Measurements from ENCODE around the gene HOXB8.

Gene HOXB8

DNA sequence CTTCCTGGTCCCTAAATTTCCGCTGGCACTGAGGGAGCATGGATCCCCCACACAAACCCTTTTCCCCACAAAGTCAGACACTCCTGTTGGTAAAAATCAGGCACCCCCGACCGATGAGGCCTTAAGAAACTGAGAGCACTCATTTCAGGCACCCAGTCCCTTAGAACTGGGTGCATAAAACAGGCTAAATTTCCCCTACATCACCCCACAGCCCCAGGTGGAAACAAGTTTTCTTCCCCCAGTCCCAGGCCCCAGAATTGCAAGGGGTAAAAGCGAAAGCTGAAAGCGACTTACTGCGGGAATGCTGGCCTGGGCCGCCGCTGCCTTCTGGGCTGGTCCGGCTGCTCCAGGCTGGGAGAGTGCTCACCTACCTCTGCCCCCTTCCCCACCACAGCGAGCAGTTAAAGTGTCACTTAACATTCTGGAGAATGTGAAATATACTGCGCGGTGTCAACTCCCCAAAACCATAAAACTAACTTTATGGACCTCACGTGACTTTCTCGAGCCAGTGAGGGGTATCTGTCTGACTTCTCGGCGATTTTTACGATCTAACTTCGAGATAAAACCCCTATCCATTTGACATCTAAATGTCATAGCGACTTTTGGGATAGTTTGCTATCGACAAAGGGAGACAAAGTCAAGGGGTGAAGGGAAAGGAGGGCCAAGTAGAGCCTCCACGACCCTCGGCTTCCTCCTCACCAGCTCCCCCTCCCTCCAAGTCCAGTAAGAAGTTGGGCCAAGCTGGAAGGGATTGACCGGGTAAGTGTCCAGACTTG, 25.1 kb downstream of the HOXB8 start, which contains the start of gene HOXB3:
TSS of gene HOXB3 (minus strand) at position 411 of the 776 bp plus-strand sequence. CDS start 37,767 bp downstream, outside the sequence.
- peak; percentile 30 for FAIRE-seq
- no peak for DNase-seq (ENCODE audit: insufficient read length)
- TF ChIP-seq TAF1 (IDR thresholded peaks at IDR 0.05; ENCODE audit: borderline replicate concordance, low read depth, low read length), result no peak
- TF ChIP-seq POLR2AphosphoS5 (IDR thresholded peaks at IDR 0.05; ENCODE audit: low read depth, low read length), result no peak
- TF ChIP-seq POLR2A (IDR thresholded peaks at IDR 0.05; ENCODE audit: low read depth, low read length), result no peak

DNA sequence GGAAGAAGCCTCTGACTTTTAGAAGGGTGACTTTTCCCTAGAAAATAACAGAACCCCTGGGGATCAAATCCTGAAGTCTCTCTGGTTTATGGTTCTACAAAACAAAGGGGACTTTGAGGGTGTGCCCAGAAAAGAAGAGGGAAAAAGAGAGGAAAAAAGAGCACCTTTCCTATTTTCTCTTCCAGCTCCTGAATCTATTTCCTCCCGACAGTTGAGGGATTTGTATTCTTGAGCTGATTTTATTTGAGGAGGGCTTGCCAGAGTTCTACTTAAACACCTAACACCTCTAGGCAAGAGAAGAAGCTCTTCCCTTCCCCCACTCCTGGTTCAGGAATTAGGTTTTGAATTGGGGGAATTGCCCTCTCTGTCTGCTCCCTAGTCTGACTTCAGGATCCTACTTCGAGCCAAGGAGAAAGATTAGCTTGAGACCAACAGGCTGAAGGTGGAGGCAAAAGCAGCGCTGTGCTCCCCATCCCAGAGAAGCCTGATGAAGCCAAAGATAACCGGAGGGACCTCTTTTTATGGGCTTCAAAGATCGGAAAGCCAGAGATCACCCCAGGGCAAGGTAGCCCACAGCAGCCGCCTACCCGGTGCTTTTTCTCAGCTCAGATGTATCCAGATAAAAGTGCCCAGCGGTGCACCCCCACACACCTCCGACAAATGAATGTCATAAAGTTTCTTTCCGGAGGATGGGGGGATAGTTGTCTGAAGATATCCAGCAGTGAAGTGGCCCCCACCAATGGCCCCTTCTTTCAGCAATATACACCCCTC, 25.8 kb downstream of the HOXB8 start:
- FAIRE-seq (no peak), DNase-seq (ENCODE audit: insufficient read length) (no peak)
- TF ChIP-seq POLR2AphosphoS5 (IDR thresholded peaks at IDR 0.05; ENCODE audit: low read depth, low read length) (no peak), TAF1 (IDR thresholded peaks at IDR 0.05; ENCODE audit: borderline replicate concordance, low read depth, low read length) (no peak), POLR2A (IDR thresholded peaks at IDR 0.05; ENCODE audit: low read depth, low read length) (no peak)

DNA sequence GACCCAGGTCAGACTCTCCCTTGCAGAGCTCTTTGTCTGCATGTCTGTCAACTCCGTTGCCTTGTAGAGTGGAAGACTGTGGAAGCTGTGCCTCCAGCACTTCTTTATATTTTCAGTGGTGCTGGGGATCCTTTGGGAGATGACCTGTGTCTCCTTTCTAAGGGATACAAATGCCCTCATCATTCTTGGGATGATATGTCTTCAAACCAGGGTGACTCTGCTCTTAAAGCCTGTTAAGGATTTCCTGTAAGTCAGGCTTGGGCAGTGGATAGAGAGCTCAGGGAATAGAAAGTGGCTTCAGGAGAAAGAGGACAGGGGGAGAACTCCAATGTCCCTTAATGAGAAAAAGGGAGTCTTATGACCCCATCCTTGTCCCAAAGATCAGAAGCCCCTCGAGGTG, 26.6 kb downstream of the HOXB8 start:
- DNase-seq (ENCODE audit: insufficient read length) (no peak), FAIRE-seq (no peak)
- no peak for TF ChIP-seq TAF1 (IDR thresholded peaks at IDR 0.05; ENCODE audit: borderline replicate concordance, low read depth, low read length)
- TF ChIP-seq POLR2AphosphoS5 (IDR thresholded peaks at IDR 0.05; ENCODE audit: low read depth, low read length), result no peak
- TF ChIP-seq POLR2A (IDR thresholded peaks at IDR 0.05; ENCODE audit: low read depth, low read length), result no peak

DNA sequence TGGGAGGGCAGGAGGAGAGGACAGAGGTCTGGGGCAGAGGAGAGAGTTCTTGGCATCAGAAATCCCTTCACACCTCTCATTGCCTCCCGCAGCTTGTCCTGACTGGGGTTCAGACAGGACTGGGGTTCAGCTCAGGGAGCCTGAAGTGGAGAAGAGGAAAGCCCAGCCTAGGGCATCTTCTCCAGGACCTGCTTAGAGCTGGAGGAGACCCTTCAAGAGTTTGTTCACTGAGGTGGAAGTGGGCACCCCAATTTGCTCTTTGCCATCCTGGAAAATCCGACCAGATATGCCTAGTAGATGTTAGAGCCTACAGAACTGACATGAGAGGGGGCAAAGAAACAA, 27.0 kb downstream of the HOXB8 start:
- FAIRE-seq (no peak), DNase-seq (ENCODE audit: insufficient read length) (no peak)
- no peak for TF ChIP-seq POLR2AphosphoS5 (IDR thresholded peaks at IDR 0.05; ENCODE audit: low read depth, low read length)
- no peak for TF ChIP-seq TAF1 (IDR thresholded peaks at IDR 0.05; ENCODE audit: borderline replicate concordance, low read depth, low read length)
- TF ChIP-seq POLR2A (IDR thresholded peaks at IDR 0.05; ENCODE audit: low read depth, low read length), result no peak

DNA sequence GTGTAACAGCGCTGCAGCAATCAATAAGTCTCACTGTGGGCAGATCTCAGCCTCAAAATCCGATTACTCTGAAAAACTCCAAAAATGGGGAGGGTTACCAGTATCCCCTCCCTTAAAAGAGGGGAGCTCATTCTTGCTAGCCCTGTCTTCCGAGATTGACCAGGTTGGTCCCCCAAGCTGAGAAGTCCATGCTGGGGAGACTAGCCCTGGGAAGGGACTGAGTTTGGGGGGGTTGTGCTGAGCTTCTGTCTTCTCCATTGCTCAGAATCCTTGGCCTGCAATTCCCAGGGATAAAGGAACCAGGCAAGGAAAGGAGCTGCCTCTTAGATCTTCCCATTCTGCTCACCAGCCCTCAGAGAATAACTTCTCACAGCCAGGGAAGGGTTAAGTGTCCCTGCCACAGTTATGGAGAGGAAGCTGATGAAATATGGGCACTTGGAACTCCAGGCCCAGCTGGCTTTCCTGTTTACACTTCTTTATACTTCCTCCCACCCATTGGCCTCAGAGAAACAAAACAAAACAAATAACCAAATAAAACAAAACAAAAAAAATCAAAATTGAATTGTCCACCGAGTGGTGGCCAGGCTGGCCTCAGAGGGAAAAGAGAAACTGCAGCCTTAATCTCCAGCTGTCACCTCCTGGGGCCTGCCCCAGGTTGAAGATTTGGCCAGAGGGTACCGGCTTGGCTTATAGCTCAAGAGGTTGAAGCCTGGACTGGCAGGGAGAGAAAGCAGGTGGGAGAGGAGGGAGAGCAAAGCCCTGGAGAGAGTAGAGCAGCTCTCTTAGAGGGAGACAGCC, 27.6 kb downstream of the HOXB8 start:
- TF ChIP-seq TAF1 (IDR thresholded peaks at IDR 0.05; ENCODE audit: borderline replicate concordance, low read depth, low read length) (no peak), POLR2AphosphoS5 (IDR thresholded peaks at IDR 0.05; ENCODE audit: low read depth, low read length) (no peak), POLR2A (IDR thresholded peaks at IDR 0.05; ENCODE audit: low read depth, low read length) (no peak)
- no peak for FAIRE-seq
- no peak for DNase-seq (ENCODE audit: insufficient read length)

DNA sequence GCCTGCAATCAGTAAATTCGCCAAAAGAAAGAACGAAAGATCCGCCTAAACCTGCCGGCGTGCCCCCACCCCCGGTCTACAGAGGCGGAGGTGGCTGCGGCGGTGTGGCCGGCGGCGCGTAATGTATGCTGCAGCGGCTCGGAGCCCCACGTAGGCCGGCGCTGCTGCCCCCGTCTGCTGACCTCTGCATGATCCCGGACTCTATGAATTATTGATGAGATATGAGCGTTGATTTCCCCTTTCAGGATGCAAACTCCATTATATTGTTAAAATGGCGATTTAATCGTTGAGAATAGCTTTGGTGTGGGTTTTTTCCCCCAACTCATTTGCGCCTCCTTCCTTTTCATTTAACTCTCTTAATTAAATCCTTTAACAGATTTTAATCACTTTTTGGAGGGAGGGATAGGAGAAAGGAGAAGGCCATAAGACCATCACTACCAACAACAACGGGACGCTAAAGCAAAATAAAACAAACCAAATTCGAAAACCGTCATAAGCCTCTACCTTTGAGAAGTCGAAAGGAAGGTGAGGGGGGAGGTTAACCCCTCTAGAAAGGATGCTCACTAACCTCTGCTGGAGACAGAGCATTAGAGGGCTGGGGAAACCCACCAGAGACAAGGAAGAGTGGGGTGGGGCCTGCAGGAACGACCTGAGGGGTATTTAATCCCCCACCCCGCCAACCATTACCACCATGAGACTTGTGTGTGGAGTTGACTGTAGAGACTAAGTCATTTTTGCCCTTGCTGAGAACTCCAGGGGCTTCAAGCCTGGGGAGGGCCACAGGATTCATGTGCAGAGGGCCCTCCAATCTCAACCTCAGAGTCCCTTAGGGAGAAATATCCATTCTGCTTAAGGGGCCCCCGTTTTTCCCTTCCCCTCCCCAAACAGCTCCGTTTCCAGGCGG, 28.5 kb downstream of the HOXB8 start:
- peak; percentile 58 for DNase-seq (ENCODE audit: insufficient read length)
- peak; percentile 78 for FAIRE-seq
- TF ChIP-seq POLR2AphosphoS5 (IDR thresholded peaks at IDR 0.05; ENCODE audit: low read depth, low read length), result no peak
- no peak for TF ChIP-seq TAF1 (IDR thresholded peaks at IDR 0.05; ENCODE audit: borderline replicate concordance, low read depth, low read length)
- TF ChIP-seq POLR2A (IDR thresholded peaks at IDR 0.05; ENCODE audit: low read depth, low read length), result no peak

DNA sequence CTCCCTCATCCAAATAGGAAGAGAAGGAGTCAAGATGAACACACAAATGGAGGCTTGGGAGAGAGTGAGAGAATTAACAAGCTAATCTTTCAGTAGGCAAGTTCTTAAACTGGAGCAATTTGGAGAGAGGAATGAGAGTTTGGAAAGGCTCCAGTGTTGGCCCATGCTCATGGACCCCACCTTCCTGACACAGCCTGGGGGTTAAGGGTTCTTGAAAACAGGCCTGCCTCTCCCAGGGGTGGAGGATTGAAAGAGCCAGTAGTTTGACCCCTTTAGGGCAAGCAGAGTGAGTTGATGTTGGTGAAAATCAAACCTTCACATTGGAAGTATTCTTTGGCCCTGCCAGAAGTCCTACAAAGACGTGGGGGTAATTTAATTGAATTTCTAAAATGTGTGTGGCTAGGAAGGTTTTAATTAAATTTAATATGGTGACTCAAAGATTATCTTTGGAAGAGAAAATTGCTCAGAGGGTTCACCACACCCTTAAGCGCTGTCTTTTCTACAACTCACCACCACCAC, 30.8 kb downstream of the HOXB8 start:
- FAIRE-seq (no peak), DNase-seq (ENCODE audit: insufficient read length) (no peak)
- no peak for TF ChIP-seq POLR2AphosphoS5 (IDR thresholded peaks at IDR 0.05; ENCODE audit: low read depth, low read length)
- no peak for TF ChIP-seq TAF1 (IDR thresholded peaks at IDR 0.05; ENCODE audit: borderline replicate concordance, low read depth, low read length)
- TF ChIP-seq POLR2A (IDR thresholded peaks at IDR 0.05; ENCODE audit: low read depth, low read length), result no peak

DNA sequence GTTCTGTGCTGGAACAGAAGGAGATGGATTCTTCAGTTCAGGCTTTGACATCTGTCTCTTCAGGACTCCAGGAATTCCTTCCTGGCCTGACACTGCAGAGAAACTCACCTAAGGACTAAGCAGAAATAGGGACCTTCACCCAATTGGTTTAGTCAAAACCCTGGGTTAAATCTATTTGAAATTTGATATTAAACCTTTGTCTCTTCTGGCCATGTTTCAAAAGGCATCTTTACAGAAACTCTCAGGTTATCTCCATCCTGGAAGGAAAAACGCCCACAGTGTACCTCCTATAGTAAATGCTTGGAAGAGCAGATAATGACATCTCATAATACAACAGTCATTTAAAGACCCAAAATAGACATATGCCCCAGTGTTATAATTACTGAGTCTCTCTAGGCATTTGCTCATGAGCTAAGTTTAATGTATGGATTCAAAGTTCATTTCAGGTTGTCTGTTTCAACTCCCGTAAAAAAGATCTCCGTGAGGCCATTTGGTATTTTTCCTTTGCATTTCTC, 31.3 kb downstream of the HOXB8 start:
- TF ChIP-seq TAF1 (IDR thresholded peaks at IDR 0.05; ENCODE audit: borderline replicate concordance, low read depth, low read length), result no peak
- TF ChIP-seq POLR2AphosphoS5 (IDR thresholded peaks at IDR 0.05; ENCODE audit: low read depth, low read length), result no peak
- no peak for TF ChIP-seq POLR2A (IDR thresholded peaks at IDR 0.05; ENCODE audit: low read depth, low read length)
- FAIRE-seq, result no peak

DNA sequence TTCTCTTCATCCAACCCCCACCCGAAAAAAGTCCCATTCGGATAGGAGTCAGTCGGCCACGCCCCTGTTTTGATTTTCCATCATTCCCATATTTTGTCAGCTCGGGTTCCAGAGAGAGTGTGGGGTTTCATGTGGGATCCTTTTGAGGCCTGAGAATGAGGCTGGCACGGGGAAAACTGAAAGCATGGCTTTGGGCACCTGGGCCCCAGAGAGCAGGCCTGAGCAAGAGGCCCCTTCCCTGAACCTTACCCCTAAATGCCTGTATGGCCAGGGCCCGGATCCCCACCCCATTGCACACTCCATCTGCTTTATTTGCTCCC, 32.4 kb downstream of the HOXB8 start:
- TF ChIP-seq POLR2AphosphoS5 (IDR thresholded peaks at IDR 0.05; ENCODE audit: low read depth, low read length) (no peak), TAF1 (IDR thresholded peaks at IDR 0.05; ENCODE audit: borderline replicate concordance, low read depth, low read length) (no peak), POLR2A (IDR thresholded peaks at IDR 0.05; ENCODE audit: low read depth, low read length) (no peak)
- no peak for DNase-seq (ENCODE audit: insufficient read length)
- no peak for FAIRE-seq

More for the DNA sequence above, 31.3 kb downstream of the HOXB8 start:
- no peak for DNase-seq (ENCODE audit: insufficient read length)

Measured in GM12892 (cell line).